Measurements from ENCODE around the gene ABHD5.

ABHD5 gene

GRCh38 chr3:43764471-43764870 lies 73.7 kb downstream of the ABHD5 start:
- H3K36me3 ChIP-seq: no peaks in the 10 kb centered on the region
- no peak overlapping the region for H3K27ac ChIP-seq
- no peak for DNase-seq
- no peaks in the 10 kb centered on the region for H3K27me3 ChIP-seq (ENCODE audit: insufficient read depth, low read depth, severe bottlenecking)
- H3K9me3 ChIP-seq (ENCODE audit: severe bottlenecking): no peaks in the 10 kb centered on the region
- no peak for TF ChIP-seq CTCF (IDR thresholded peaks at IDR 0.05; ENCODE audit: low read depth, low read length)
- no peak overlapping the region for H3K4me3 ChIP-seq (ENCODE audit: low read depth, low read length)

DNA sequence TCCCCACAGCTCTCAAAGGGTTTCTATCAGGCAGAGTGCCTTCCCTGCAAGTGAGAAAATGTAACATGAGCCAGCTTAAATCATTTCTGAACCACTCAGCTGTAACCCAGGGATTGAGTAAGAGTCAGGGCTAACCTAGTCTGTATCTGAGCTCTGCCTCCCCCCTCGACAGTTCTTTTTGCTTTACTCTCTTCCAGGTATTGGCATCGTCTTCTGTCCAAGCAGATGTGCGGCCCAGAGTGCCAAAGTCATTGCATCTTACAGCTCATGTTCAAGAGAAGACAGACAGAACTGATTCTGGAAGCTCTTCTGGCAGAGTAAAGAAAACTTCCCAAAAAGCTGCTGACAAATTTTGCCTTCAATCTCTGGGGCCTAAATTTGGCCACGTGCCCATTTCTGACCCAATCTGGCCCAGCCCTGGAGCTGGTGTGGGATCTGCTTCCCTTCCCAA lies 74.8 kb downstream of the ABHD5 start:
- DNase-seq: no peak
- H3K27ac ChIP-seq: no peak overlapping the region

GRCh38 chr3:43766672-43767465 lies 76.1 kb downstream of the ABHD5 start:
- Histone ChIP-seq H3K9me3 (ENCODE audit: severe bottlenecking) (no peaks in the 10 kb centered on the region), H3K27ac (no peak overlapping the region), H3K27me3 (ENCODE audit: insufficient read depth, low read depth, severe bottlenecking) (no peaks in the 10 kb centered on the region), H3K4me3 (ENCODE audit: low read depth, low read length) (no peak overlapping the region), H3K36me3 (no peaks in the 10 kb centered on the region)
- no peak for DNase-seq
- no peak for TF ChIP-seq CTCF (IDR thresholded peaks at IDR 0.05; ENCODE audit: low read depth, low read length)

More for the DNA sequence above, 74.8 kb downstream of the ABHD5 start:
- H3K36me3 ChIP-seq: no peaks in the 10 kb centered on the region
- H3K4me3 ChIP-seq (ENCODE audit: low read depth, low read length): no peak overlapping the region
- TF ChIP-seq CTCF (IDR thresholded peaks at IDR 0.05; ENCODE audit: low read depth, low read length): no peak
- no peaks in the 10 kb centered on the region for H3K9me3 ChIP-seq (ENCODE audit: severe bottlenecking)
- no peaks in the 10 kb centered on the region for H3K27me3 ChIP-seq (ENCODE audit: insufficient read depth, low read depth, severe bottlenecking)

GRCh38 chr3:43768381-43768973 lies 77.7 kb downstream of the ABHD5 start:
- Histone ChIP-seq H3K27me3 (ENCODE audit: insufficient read depth, low read depth, severe bottlenecking) (no peaks in the 10 kb centered on the region), H3K9me3 (ENCODE audit: severe bottlenecking) (no peaks in the 10 kb centered on the region), H3K27ac (no peak overlapping the region), H3K36me3 (no peaks in the 10 kb centered on the region), H3K4me3 (ENCODE audit: low read depth, low read length) (no peak overlapping the region)
- no peak for DNase-seq
- no peak for TF ChIP-seq CTCF (IDR thresholded peaks at IDR 0.05; ENCODE audit: low read depth, low read length)

- Histone ChIP-seq H3K4me3 (ENCODE audit: low read depth, low read length) (peak overlapping the region; percentile 32), H3K36me3 (no peaks in the 10 kb centered on the region), H3K9me3 (ENCODE audit: severe bottlenecking) (no peaks in the 10 kb centered on the region), H3K27me3 (ENCODE audit: insufficient read depth, low read depth, severe bottlenecking) (no peaks in the 10 kb centered on the region), H3K27ac (no peak overlapping the region)
- TF ChIP-seq CTCF (IDR thresholded peaks at IDR 0.05; ENCODE audit: low read depth, low read length): peak; percentile 95
- DNase-seq: peak; percentile 98
These were observed 78.6 kb downstream of the ABHD5 start for GRCh38 chr3:43769097-43769884.

Data from WERI-Rb-1 (cell line).